Panc1 (cell line): Measurements from ENCODE around the gene PRSS33.
A peak's percentile ranks its signal among the peaks of the same experiment; 100 is the strongest.

ENCODE experiments used
- CTCF ChIP-seq: fragments of 450-650 bp; IDR thresholded peaks from 2 replicates; pipeline ENCODE4 v1.5.1; 2017; ENCODE audit warnings: mild to moderate bottlenecking
- POLR2AphosphoS5 ChIP-seq: IDR thresholded peaks from 2 replicates; pipeline ENCODE4 v1.6.1; 2012; ENCODE audit warnings: mild to moderate bottlenecking, low read depth, low read length, moderate library complexity
- SIN3A ChIP-seq: IDR thresholded peaks from 2 replicates; pipeline ENCODE4 v1.6.1; 2012; ENCODE audit warnings: low read depth, mild to moderate bottlenecking, low read length, moderate library complexity, borderline replicate concordance; ENCODE audit not compliant: insufficient read depth

DNA sequence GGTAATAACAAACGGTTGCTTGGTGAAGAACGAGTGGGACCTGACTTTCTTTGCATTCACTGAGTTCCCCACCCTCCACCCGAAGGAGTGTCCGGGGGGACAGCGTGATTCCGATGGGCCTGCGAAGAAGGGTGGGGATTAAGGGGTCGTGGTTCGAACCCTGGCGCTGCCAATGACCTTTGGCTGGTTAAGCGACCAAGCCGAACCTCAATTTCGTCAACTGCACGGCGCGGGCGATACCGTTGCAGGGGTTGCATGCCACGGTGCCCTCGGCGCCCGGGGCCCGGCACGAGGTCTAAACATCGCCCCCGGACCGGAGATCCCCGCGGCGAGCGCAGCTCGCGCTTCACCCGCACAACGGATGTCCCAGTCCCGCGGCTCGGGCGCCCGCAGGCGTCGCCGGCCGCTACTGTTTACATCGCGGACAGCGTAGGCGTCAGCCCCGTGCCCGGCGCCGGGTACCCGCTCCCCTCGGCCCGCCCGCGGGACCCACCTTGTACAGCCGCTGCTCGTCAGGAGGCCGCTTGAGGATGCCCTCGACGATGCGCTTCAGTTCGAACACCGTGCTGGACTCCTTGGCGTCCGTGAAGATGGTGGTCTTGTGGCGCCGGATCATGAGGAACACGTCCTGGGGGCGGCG, 10.7 kb downstream of the PRSS33 start:
- TF ChIP-seq CTCF, result no peak
- TF ChIP-seq SIN3A, result peak; percentile 56; the same call in 1 of the 2 replicates
- TF ChIP-seq POLR2AphosphoS5, result no peak
